ENCODE results near the gene RBPMS2.

DNA sequence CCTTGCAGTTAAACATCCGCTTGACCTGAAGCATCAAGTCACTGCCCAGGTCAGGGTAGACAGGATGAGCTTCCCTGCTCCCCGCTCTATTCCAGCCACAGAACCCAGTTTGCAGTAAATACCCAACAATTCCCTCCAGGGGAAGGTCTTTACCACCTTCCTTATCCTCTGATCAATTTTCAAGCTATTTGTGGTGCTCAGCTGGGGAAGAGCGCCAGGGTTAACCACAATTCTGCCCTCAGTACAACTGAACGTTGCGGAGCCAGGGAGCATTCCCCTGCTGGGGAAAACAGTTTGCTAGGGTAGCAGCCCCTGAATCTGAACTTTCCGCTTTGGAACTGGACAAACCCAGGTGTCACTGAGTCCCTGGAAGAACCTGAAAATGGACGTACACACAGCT, 28.5 kb downstream of the RBPMS2 start:
- TF ChIP-seq, protein P1, sequence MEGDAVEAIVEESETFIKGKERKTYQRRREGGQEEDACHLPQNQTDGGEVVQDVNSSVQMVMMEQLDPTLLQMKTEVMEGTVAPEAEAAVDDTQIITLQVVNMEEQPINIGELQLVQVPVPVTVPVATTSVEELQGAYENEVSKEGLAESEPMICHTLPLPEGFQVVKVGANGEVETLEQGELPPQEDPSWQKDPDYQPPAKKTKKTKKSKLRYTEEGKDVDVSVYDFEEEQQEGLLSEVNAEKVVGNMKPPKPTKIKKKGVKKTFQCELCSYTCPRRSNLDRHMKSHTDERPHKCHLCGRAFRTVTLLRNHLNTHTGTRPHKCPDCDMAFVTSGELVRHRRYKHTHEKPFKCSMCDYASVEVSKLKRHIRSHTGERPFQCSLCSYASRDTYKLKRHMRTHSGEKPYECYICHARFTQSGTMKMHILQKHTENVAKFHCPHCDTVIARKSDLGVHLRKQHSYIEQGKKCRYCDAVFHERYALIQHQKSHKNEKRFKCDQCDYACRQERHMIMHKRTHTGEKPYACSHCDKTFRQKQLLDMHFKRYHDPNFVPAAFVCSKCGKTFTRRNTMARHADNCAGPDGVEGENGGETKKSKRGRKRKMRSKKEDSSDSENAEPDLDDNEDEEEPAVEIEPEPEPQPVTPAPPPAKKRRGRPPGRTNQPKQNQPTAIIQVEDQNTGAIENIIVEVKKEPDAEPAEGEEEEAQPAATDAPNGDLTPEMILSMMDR (IDR thresholded peaks at IDR 0.05) = no peak
- TF ChIP-seq NFIC (IDR thresholded peaks at IDR 0.05; ENCODE audit: borderline replicate concordance) (no peak), EZH2phosphoT487 (IDR thresholded peaks at IDR 0.05; ENCODE audit: borderline replicate concordance, low read depth) (no peak), TAF1 (IDR thresholded peaks at IDR 0.05; ENCODE audit: borderline replicate concordance, low read depth, low read length) (no peak), GABPA (IDR thresholded peaks at IDR 0.05; ENCODE audit: low read depth) (no peak), RAD21 (IDR thresholded peaks at IDR 0.05; ENCODE audit: low read length) (no peak), YY1 (IDR thresholded peaks at IDR 0.05; ENCODE audit: low read depth) (no peak), POLR2AphosphoS5 (IDR thresholded peaks at IDR 0.05; ENCODE audit: low read depth, low read length) (no peak), EP300 (IDR thresholded peaks at IDR 0.05; ENCODE audit: borderline replicate concordance in 1 of 2, low read depth in 1 of 2, low read length in 1 of 2) (no peak), TCF12 (IDR thresholded peaks at IDR 0.05) (no peak), NRF1 (IDR thresholded peaks at IDR 0.05; ENCODE audit: low read depth, low read length) (no peak)
- TF ChIP-seq, protein P2, sequence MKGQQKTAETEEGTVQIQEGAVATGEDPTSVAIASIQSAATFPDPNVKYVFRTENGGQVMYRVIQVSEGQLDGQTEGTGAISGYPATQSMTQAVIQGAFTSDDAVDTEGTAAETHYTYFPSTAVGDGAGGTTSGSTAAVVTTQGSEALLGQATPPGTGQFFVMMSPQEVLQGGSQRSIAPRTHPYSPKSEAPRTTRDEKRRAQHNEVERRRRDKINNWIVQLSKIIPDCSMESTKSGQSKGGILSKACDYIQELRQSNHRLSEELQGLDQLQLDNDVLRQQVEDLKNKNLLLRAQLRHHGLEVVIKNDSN (IDR thresholded peaks at IDR 0.05; ENCODE audit: borderline replicate concordance, low read depth) = no peak
- TF ChIP-seq, protein P3, sequence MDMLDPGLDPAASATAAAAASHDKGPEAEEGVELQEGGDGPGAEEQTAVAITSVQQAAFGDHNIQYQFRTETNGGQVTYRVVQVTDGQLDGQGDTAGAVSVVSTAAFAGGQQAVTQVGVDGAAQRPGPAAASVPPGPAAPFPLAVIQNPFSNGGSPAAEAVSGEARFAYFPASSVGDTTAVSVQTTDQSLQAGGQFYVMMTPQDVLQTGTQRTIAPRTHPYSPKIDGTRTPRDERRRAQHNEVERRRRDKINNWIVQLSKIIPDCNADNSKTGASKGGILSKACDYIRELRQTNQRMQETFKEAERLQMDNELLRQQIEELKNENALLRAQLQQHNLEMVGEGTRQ (IDR thresholded peaks at IDR 0.05; ENCODE audit: borderline replicate concordance, low read depth, low read length) = no peak
